C4-2B (cell line): ENCODE data around the gene GPR146.

Experiments
- ZFX ChIP-seq: fragments of 450-650 bp; IDR thresholded peaks from 2 replicates; pipeline ENCODE4 v1.6.1; 2017
- TF ChIP-seq, protein P1 (sequence below): fragments of 450-650 bp; conservative IDR thresholded peaks from 2 replicates; pipeline ENCODE4 v1.5.1; 2017; ENCODE audit warnings: mild to moderate bottlenecking

DNA sequence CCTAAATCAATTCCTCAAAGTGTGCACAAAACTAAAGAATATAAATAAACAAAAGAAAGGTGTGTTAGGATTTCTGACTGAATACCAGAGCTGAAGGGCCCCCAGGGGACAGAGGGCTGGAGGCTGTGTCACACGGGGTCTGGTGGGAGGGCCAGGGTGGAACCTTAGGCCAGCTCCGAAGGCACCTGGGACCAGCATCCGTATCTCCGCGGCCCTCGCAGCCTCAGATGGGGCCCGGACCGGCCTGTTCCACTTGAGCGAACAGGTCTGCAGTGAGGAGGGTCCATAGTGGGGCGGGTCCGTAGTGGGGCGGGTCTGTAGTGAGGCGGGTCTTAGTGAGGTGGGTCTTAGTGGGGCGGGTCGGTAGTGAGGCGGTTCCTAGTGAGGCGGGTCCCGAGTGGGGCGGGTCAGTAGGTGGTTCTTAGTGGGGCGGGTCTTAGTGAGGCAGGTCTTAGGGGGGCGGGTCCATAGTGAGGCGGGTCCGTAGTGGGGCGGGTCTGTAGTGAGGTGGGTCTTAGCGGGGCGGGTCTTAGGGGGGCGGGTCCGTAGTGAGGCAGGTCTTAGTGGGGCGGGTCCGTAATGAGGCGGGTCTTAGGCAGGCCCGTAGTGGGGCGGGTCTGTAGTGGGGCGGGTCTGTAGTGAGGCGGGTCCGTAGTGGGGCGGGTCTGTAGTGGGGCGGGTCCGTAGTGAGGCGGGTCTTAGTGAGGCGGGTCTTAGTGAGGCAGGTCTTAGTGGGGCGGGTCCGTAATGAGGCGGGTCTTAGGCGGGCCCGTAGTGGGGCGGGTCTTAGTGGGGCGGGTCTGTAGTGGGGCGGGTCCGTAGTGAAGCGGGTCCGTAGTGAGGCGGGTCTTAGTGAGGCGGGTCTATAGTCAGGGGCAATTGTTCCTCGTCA lies 15.1 kb downstream of the GPR146 start:
- TF ChIP-seq, protein P1, sequence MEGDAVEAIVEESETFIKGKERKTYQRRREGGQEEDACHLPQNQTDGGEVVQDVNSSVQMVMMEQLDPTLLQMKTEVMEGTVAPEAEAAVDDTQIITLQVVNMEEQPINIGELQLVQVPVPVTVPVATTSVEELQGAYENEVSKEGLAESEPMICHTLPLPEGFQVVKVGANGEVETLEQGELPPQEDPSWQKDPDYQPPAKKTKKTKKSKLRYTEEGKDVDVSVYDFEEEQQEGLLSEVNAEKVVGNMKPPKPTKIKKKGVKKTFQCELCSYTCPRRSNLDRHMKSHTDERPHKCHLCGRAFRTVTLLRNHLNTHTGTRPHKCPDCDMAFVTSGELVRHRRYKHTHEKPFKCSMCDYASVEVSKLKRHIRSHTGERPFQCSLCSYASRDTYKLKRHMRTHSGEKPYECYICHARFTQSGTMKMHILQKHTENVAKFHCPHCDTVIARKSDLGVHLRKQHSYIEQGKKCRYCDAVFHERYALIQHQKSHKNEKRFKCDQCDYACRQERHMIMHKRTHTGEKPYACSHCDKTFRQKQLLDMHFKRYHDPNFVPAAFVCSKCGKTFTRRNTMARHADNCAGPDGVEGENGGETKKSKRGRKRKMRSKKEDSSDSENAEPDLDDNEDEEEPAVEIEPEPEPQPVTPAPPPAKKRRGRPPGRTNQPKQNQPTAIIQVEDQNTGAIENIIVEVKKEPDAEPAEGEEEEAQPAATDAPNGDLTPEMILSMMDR: no peak
- no peak for TF ChIP-seq ZFX
